Stomach (tissue), 4 donors: ENCODE measurements around the gene HOXB3.

Source experiments
- CTCF ChIP-seq, 7 experiments: fragments of 450-650 bp in 4 of 7; fragments of 200-600 bp in 3 of 7; sonication (generic) in 3 of 7; IDR thresholded peaks; one replicate each; pipeline ENCODE4 v1.5.1; 2016 to 2019; ENCODE audit warnings: antibody characterized with exemption in 7 of 7, control low read depth in 2 of 7, mild to moderate bottlenecking in 1 of 7
- EP300 ChIP-seq: sonication (generic); formaldehyde crosslinking; IDR thresholded peaks from one replicate; pipeline ENCODE4 v1.6.1; 2017; ENCODE audit warnings: antibody characterized with exemption
- POLR2A ChIP-seq, 4 donors: fragments of 450-650 bp; IDR thresholded peaks; one replicate each; pipeline ENCODE4 v1.6.1; 2016; ENCODE audit warnings: antibody characterized with exemption in 4 of 4, control low read depth in 2 of 4, mild to moderate bottlenecking in 1 of 4, moderate library complexity in 1 of 4
- POLR2AphosphoS5 ChIP-seq, 3 donors: sonication (generic); formaldehyde crosslinking; IDR thresholded peaks; one replicate each; pipeline ENCODE4 v1.6.1; 2016; ENCODE audit warnings: antibody characterized with exemption in 3 of 3

DNA sequence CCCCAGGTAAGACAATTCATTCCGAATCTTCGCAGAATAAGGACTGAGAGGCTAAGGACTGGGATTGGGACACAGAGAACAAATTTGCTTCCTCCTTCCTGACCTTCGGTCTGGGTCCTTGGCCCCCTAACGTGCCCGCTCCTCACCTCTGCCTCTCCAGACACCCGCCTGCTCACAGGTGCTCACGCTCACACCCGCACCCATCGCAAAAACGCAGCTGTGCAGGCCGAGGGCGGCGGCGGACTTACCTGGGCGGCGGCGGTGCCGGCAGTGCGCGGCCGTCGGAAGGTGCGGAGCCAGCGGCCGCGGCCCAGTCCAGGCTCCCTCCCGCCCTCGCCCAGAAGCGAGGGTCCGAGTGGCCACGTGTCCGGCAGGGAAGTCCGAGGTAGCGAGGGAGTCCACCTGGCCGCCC lies 43.2 kb upstream of the HOXB3 start:
- TF ChIP-seq CTCF (IDR thresholded peaks at IDR 0.05) (no peak), POLR2A (IDR thresholded peaks at IDR 0.05) (no peak), EP300 (no peak), POLR2AphosphoS5 (IDR thresholded peaks at IDR 0.05) (no peak)
